Dendritic cell treated with granulocyte-macrophage colony-stimulating factor and Interleukin-4, amounts not matched to agents 40 ng/mL and 50 ng/mL, for 4 days (primary cell): ENCODE data around the gene CLEC16A.
A peak's percentile ranks its signal among the peaks of the same experiment; 100 is the strongest.

Experiments
- H3K27ac Mint-ChIP-seq: one replicate; pipeline ENCODE4 v1.8.0; 2022; ENCODE audit warnings: mild to moderate bottlenecking, mixed read lengths
- H3K27me3 Mint-ChIP-seq: one replicate; pipeline ENCODE4 v1.8.0; 2022; ENCODE audit warnings: mild to moderate bottlenecking, mixed read lengths
- H3K36me3 Mint-ChIP-seq: one replicate; pipeline ENCODE4 v1.8.0; 2022; ENCODE audit warnings: low read depth, mixed read lengths
- H3K4me1 Mint-ChIP-seq: one replicate; pipeline ENCODE4 v1.8.0; 2022; ENCODE audit warnings: low read depth, mixed read lengths
- H3K4me3 Mint-ChIP-seq: one replicate; pipeline ENCODE4 v1.8.0; 2022; ENCODE audit warnings: mild to moderate bottlenecking, moderate library complexity, mixed read lengths
- H3K9me3 Mint-ChIP-seq: one replicate; pipeline ENCODE4 v1.8.0; 2022; ENCODE audit warnings: mixed read lengths
- intact Hi-C: fragments of 100-400 bp; cut with micrococcal nuclease; formaldehyde crosslinking; loops from one replicate; pipeline ENCODE4 v1.15.0; 2022

CLEC16A gene

DNA sequence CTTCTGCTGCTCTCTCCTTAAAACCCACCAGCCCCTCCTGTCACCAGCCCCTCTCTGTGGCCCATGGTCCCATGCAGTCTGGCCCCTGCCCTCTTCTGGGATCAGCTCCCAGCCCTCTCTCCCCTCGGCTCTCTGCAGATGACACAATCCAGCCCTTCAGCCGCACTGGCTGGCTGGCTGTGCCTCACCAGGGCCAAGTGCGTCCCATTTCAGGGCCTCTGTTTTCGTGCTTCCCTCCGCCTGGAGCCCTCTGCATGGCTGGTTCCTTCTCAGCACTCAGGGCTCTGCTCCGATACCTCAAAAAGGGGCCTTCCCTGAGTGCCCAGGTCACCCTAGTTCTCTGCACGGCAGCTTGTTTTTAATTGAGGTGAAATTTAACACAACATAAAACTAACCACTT lies 187.3 kb downstream of the CLEC16A start:
- Mint-ChIP-seq H3K27me3 (no peaks in the 10 kb centered on the region), H3K4me1 (peaks cover 99% of the 10 kb centered on the region), H3K4me3 (no peak overlapping the region), H3K27ac (peak overlapping the region; percentile 84), H3K9me3 (no peaks in the 10 kb centered on the region), H3K36me3 (peaks cover 48% of the 10 kb centered on the region)
- intact Hi-C loops = loop anchor here (10.0 kb wide), 1 partner anchor 123 kb away; the partner anchor contains the start of gene SOCS1

DNA sequence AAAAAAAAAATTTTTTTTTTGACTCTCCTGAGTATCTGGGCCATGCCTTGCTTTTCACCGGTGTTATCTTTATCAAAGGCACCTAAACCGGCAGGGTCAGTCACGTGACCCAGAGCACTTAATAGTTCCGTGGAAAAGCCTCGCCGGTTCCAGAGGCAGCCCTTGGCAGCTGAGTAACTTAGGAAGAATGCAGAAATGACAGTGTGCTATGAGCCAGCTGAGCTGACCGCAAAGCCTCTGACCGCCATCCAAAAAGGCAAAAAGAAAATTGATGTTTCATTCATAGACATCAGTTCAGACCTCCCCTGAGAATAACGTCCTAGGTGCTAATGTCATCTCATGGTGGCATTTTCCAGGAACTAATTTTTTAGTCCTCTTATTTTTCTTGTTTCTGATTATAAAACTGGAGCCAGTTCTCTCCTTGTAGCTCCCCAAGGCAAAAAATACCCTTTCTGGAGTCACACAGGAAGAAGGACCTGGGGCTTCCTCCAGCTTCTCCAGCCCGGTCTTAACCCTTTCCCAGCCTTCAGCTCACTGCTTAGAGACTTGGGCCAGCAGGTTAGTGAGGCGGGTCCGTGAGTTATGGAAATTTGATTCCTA lies 189.1 kb downstream of the CLEC16A start:
- H3K27me3 Mint-ChIP-seq = no peaks in the 10 kb centered on the region
- intact Hi-C loops = loop anchor here (10.0 kb wide), 1 partner anchor 121 kb away; the partner anchor contains the start of gene SOCS1
- peaks cover 47% of the 10 kb centered on the region for H3K36me3 Mint-ChIP-seq

DNA sequence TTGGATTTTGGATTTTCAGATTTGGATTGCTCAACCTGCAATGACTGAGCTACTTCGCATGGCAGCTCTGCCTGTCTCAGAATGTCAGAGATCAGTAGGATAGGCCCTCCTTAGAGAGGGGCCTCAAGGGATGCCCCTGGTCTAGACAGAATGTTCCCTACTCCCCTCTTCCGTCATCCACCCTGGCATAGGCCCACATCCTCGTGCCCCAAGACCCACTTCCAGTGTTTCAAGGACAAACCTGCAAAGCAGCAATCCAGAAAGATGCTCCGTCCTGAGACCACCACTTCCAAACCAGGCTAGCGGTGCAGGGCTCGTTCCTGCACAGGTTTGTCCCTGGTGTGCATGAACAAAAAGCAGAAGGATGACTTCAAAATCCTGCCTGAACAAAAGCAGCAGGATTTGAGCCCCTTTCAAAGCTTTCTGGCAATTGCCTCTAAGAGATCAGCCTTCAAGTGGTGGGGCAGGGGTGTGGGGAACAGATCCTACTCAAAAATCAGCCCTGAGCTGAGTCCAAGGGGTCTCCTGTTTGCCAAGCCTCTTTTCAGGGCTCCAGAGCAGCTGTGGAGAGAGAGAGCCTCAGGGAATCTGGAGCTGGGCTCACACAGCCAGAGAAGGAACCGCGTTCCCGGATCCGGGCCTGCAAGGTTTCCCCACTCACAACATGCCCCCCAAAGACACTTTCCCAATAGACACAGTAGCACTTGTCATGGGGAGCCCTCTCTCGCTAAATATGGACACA lies 190.5 kb downstream of the CLEC16A start:
- no peaks in the 10 kb centered on the region for H3K27me3 Mint-ChIP-seq
- H3K36me3 Mint-ChIP-seq = peaks cover 48% of the 10 kb centered on the region
- peaks cover 94% of the 10 kb centered on the region for H3K4me1 Mint-ChIP-seq
- H3K4me3 Mint-ChIP-seq = peak overlapping the region; percentile 28
- H3K27ac Mint-ChIP-seq = peak overlapping the region; percentile 97
- intact Hi-C loops = loop anchor here (5.0 to 10.0 kb wide), 2 partner anchors 42 to 120 kb away; partner anchors contain the start of gene SOCS1
- no peaks in the 10 kb centered on the region for H3K9me3 Mint-ChIP-seq

More for the DNA sequence above, 189.1 kb downstream of the CLEC16A start:
- H3K9me3 Mint-ChIP-seq = no peaks in the 10 kb centered on the region
- peak overlapping the region; percentile 97 for H3K27ac Mint-ChIP-seq
- H3K4me1 Mint-ChIP-seq = peaks cover 97% of the 10 kb centered on the region
- H3K4me3 Mint-ChIP-seq = peak overlapping the region; percentile 23

GRCh38 chr16:11135464-11135973 lies 191.2 kb downstream of the CLEC16A start:
- intact Hi-C loops = loop anchor here (5.0 to 10.0 kb wide), 2 partner anchors 42 to 119 kb away; partner anchors contain the start of gene SOCS1
- no peaks in the 10 kb centered on the region for H3K27me3 Mint-ChIP-seq
- peak overlapping the region; percentile 97 for H3K27ac Mint-ChIP-seq
- H3K4me3 Mint-ChIP-seq = peak overlapping the region; percentile 40
- H3K4me1 Mint-ChIP-seq = peaks cover 92% of the 10 kb centered on the region
- H3K36me3 Mint-ChIP-seq = peaks cover 51% of the 10 kb centered on the region
- no peaks in the 10 kb centered on the region for H3K9me3 Mint-ChIP-seq

GRCh38 chr16:11136600-11136999 lies 192.2 kb downstream of the CLEC16A start:
- H3K27ac Mint-ChIP-seq = peak overlapping the region; percentile 97
- peaks cover 48% of the 10 kb centered on the region for H3K36me3 Mint-ChIP-seq
- H3K4me3 Mint-ChIP-seq = no peak overlapping the region
- H3K27me3 Mint-ChIP-seq = no peaks in the 10 kb centered on the region
- peaks cover 81% of the 10 kb centered on the region for H3K4me1 Mint-ChIP-seq
- H3K9me3 Mint-ChIP-seq = no peaks in the 10 kb centered on the region
- intact Hi-C loops = loop anchor here (5.0 to 10.0 kb wide), 2 partner anchors 41 to 118 kb away; partner anchors contain the start of gene SOCS1

DNA sequence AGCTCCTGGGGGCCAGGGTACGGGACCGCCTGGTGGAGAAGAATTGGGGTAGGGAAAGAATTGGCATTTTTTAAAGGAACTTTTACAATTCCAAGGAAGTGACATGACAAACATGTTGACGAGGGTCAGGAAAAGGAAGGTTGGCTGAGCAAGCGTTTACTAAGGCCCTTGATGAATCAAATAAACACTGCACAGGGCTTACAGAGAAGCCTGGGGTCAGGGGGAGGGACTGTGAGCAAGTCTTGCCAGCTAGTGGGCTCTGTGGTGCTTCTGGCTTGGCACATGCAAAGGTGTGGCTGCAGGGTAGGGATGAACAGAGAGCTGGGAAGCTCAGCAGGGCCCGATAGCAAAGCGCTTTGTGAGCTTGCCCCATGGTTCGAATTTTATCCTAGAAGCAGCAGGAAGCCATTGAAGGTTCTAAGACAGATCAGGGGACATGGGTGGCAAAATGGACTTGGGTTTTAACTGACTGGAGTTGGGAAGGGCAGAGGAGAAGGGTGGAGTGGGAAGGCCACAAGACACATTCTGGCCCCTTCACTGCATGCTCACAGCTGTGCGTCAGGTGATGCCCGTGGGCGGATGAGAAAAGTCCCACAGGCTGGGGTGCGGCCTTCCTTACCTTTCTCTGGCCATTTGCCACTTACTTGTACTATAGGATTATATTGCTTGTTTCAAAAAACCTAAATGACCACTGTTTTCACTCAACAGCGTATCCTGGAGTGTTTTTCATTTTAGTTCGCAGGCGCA lies 193.8 kb downstream of the CLEC16A start:
- peaks cover 45% of the 10 kb centered on the region for H3K36me3 Mint-ChIP-seq

DNA sequence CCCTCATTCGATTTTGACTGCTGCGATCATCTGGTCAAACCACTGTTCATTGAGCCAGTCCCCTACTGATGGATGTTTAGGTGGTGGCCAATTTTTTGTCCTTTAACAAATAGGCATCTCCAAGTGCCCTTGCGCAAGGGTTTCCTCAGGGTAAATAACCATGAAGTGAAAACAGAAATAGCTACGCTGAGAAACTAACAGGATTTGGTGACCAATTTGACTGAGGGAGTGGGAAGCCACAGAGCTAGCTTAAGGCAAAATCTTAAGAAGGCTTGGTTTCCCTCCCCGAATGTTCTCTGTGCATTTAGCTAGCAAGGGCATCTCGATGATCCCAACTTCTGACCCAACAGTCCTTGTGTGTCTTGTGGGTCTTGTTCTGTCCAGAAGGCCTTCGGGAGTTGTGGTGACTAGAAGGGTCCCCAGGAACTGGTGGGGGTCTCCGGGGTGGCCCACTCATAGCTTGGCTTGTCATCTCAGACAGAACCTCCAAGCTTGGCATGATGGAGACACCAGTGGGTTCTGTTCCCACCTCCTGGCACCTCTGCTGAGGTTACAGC lies 194.5 kb downstream of the CLEC16A start:
- Mint-ChIP-seq H3K27ac (peak overlapping the region; percentile 97), H3K4me3 (no peak overlapping the region), H3K9me3 (no peaks in the 10 kb centered on the region), H3K36me3 (peaks cover 45% of the 10 kb centered on the region), H3K27me3 (no peaks in the 10 kb centered on the region), H3K4me1 (peaks cover 68% of the 10 kb centered on the region)
- intact Hi-C loops = loop anchor here (5.0 to 10.0 kb wide), 2 partner anchors 38 to 116 kb away; partner anchors contain the start of gene SOCS1

More for the DNA sequence above, 193.8 kb downstream of the CLEC16A start:
- Mint-ChIP-seq H3K27ac (peak overlapping the region; percentile 97), H3K27me3 (no peaks in the 10 kb centered on the region), H3K9me3 (no peaks in the 10 kb centered on the region), H3K4me1 (peaks cover 69% of the 10 kb centered on the region), H3K4me3 (no peak overlapping the region)
- intact Hi-C loops = loop anchor here (5.0 to 10.0 kb wide), 2 partner anchors 39 to 117 kb away; partner anchors contain the start of gene SOCS1

GRCh38 chr16:11139326-11140097 lies 195.1 kb downstream of the CLEC16A start:
- no peak overlapping the region for H3K4me3 Mint-ChIP-seq
- intact Hi-C loops = loop anchor here (5.0 to 10.0 kb wide), 2 partner anchors 38 to 115 kb away; partner anchors contain the start of gene SOCS1
- H3K27me3 Mint-ChIP-seq = no peaks in the 10 kb centered on the region
- peaks cover 68% of the 10 kb centered on the region for H3K4me1 Mint-ChIP-seq
- peak overlapping the region; percentile 41 for H3K27ac Mint-ChIP-seq
- H3K9me3 Mint-ChIP-seq = no peaks in the 10 kb centered on the region
- H3K36me3 Mint-ChIP-seq = peaks cover 42% of the 10 kb centered on the region

- Mint-ChIP-seq H3K36me3 (peaks cover 37% of the 10 kb centered on the region), H3K27ac (peak overlapping the region; percentile 6), H3K9me3 (no peaks in the 10 kb centered on the region), H3K4me3 (no peak overlapping the region), H3K4me1 (peaks cover 68% of the 10 kb centered on the region), H3K27me3 (no peaks in the 10 kb centered on the region)
- intact Hi-C loops = no loop called here
These were observed 195.7 kb downstream of the CLEC16A start for GRCh38 chr16:11140098-11140375.

- Mint-ChIP-seq H3K27ac (peak overlapping the region; percentile 6), H3K4me1 (peaks cover 68% of the 10 kb centered on the region), H3K9me3 (no peaks in the 10 kb centered on the region), H3K36me3 (peaks cover 36% of the 10 kb centered on the region), H3K4me3 (no peak overlapping the region), H3K27me3 (no peaks in the 10 kb centered on the region)
- intact Hi-C loops = no loop called here
These were observed 196.1 kb downstream of the CLEC16A start for GRCh38 chr16:11140466-11140865.

DNA sequence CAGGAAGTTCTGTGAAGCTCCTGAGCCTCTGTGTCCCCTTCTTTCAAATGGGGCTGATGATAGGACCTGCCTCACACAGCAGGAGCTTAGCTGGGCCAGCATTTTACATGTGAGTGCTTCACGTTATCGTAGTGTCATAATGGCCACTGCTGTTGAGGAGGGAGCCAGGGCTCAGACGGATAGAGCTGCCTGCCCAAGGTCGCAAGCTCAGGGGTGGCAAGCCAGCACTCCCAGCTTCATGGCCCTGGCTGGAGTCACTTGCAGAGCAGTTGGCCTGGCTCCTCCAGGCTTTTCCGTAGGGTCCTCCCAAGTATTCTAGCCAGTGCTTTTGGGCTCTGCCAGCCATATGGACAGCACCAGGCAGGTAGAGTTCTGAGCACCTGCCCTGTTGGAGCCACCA lies 196.5 kb downstream of the CLEC16A start:
- intact Hi-C loops = no loop called here
- Mint-ChIP-seq H3K27ac (peak overlapping the region; percentile 6), H3K9me3 (no peaks in the 10 kb centered on the region), H3K4me3 (no peak overlapping the region), H3K4me1 (peaks cover 64% of the 10 kb centered on the region), H3K27me3 (no peaks in the 10 kb centered on the region), H3K36me3 (peaks cover 32% of the 10 kb centered on the region)

- peaks cover 59% of the 10 kb centered on the region for H3K4me1 Mint-ChIP-seq
These were observed 197.3 kb downstream of the CLEC16A start for GRCh38 chr16:11141409-11142260.

More at GRCh38 chr16:11141409-11142260, 197.3 kb downstream of the CLEC16A start:
- Mint-ChIP-seq H3K4me3 (no peak overlapping the region), H3K27me3 (no peaks in the 10 kb centered on the region), H3K9me3 (no peaks in the 10 kb centered on the region), H3K27ac (no peak overlapping the region), H3K36me3 (peaks cover 31% of the 10 kb centered on the region)
- intact Hi-C loops = no loop called here
